Rectal smooth muscle tissue (tissue), 1 donor: ENCODE data around the gene EPS8L1.

Source experiments
- H3K27ac ChIP-seq: one replicate; pipeline ENCODE4 v1.7.0; 2013; ENCODE audit warnings: low read depth, low read length, inconsistent platforms
- H3K27me3 ChIP-seq: one replicate; pipeline ENCODE4 v1.7.0; 2013; ENCODE audit warnings: low read length; ENCODE audit not compliant: control insufficient read depth, insufficient read depth
- H3K36me3 ChIP-seq: one replicate; pipeline ENCODE4 v1.7.0; 2013; ENCODE audit warnings: low read length; ENCODE audit not compliant: control insufficient read depth, insufficient read depth
- H3K4me1 ChIP-seq: one replicate; pipeline ENCODE4 v1.7.0; 2013; ENCODE audit warnings: low read length; ENCODE audit not compliant: control insufficient read depth, insufficient read depth
- H3K4me3 ChIP-seq: one replicate; pipeline ENCODE4 v1.7.0; 2013; ENCODE audit warnings: low read length
- H3K9ac ChIP-seq: one replicate; pipeline ENCODE4 v1.7.0; 2013; ENCODE audit warnings: low read length

EPS8L1 gene

GRCh38 chr19:55117663-55118391, 42.2 kb downstream of the EPS8L1 start:
- Histone ChIP-seq H3K27ac (peak overlapping the region; percentile 55), H3K9ac (no peak overlapping the region), H3K4me1 (peaks cover 13% of the 10 kb centered on the region), H3K4me3 (peak overlapping the region; percentile 83), H3K27me3 (no peaks in the 10 kb centered on the region), H3K36me3 (no peaks in the 10 kb centered on the region)

DNA sequence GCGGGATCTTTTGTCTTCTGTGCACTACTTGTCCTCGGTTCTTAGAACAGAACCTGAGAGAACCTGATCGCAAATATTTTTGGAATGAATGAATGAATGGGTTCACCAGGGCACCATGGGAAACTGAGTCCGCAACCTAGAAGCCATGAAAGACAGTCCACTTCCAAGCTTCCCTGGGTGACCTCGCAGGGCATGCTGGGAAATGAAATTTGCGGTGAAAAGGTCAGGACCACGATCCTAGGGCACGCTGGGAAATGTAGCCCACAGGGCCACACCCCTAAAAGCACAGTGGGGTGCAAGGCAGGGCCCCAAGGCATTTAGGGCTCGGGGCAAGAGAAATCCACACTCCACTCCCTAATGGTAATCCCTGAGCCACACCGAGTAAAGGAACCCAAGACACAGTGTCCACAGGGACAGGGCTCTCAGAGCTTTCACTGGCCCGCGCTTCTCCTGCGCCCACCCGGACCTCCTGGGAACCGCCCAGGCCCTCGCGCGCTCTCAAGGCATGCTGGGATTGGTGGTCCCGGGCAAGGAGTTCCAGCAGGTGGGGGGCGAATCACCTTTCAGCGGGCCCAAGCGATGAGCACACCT, 42.8 kb downstream of the EPS8L1 start:
- no peak overlapping the region for H3K9ac ChIP-seq
- H3K27ac ChIP-seq = peak overlapping the region; percentile 55
- H3K4me1 ChIP-seq = peaks cover 7% of the 10 kb centered on the region
- H3K36me3 ChIP-seq = no peaks in the 10 kb centered on the region
- no peaks in the 10 kb centered on the region for H3K27me3 ChIP-seq
- peak overlapping the region; percentile 83 for H3K4me3 ChIP-seq

GRCh38 chr19:55119053-55119452, 43.4 kb downstream of the EPS8L1 start:
- H3K27me3 ChIP-seq = no peaks in the 10 kb centered on the region
- no peaks in the 10 kb centered on the region for H3K36me3 ChIP-seq
- H3K4me3 ChIP-seq = no peak overlapping the region
- no peak overlapping the region for H3K9ac ChIP-seq
- no peak overlapping the region for H3K27ac ChIP-seq
- H3K4me1 ChIP-seq = peaks cover 6% of the 10 kb centered on the region

- no peak overlapping the region for H3K9ac ChIP-seq
- H3K4me3 ChIP-seq = no peak overlapping the region
- peaks cover 11% of the 10 kb centered on the region for H3K27me3 ChIP-seq
- no peaks in the 10 kb centered on the region for H3K4me1 ChIP-seq
- no peak overlapping the region for H3K27ac ChIP-seq
- H3K36me3 ChIP-seq = no peaks in the 10 kb centered on the region
These were observed 55.8 kb downstream of the EPS8L1 start for GRCh38 chr19:55131421-55131820.

GRCh38 chr19:55132453-55133129, 56.9 kb downstream of the EPS8L1 start:
- Histone ChIP-seq H3K9ac (no peak overlapping the region), H3K27me3 (peaks cover 11% of the 10 kb centered on the region), H3K36me3 (no peaks in the 10 kb centered on the region), H3K27ac (no peak overlapping the region), H3K4me3 (no peak overlapping the region), H3K4me1 (no peaks in the 10 kb centered on the region)

GRCh38 chr19:55133639-55134444, 58.2 kb downstream of the EPS8L1 start:
- no peaks in the 10 kb centered on the region for H3K4me1 ChIP-seq
- no peak overlapping the region for H3K27ac ChIP-seq
- no peak overlapping the region for H3K9ac ChIP-seq
- peaks cover 11% of the 10 kb centered on the region for H3K27me3 ChIP-seq
- no peak overlapping the region for H3K4me3 ChIP-seq
- no peaks in the 10 kb centered on the region for H3K36me3 ChIP-seq

- Histone ChIP-seq H3K36me3 (no peaks in the 10 kb centered on the region), H3K27me3 (peaks cover 11% of the 10 kb centered on the region), H3K9ac (no peak overlapping the region)
These were observed 59.1 kb downstream of the EPS8L1 start for GRCh38 chr19:55134736-55135135.

GRCh38 chr19:55136399-55137102, 60.9 kb downstream of the EPS8L1 start:
- H3K4me1 ChIP-seq = no peaks in the 10 kb centered on the region
- H3K27me3 ChIP-seq = peaks cover 16% of the 10 kb centered on the region
- H3K9ac ChIP-seq = no peak overlapping the region
- no peaks in the 10 kb centered on the region for H3K36me3 ChIP-seq
- no peak overlapping the region for H3K27ac ChIP-seq
- no peak overlapping the region for H3K4me3 ChIP-seq

More at GRCh38 chr19:55134736-55135135, 59.1 kb downstream of the EPS8L1 start:
- Histone ChIP-seq H3K27ac (no peak overlapping the region), H3K4me3 (no peak overlapping the region), H3K4me1 (no peaks in the 10 kb centered on the region)
